Immature natural killer cell (primary cell): ENCODE results near the gene CDKN2AIPNL. TPM values are rescaled to one million over a fixed set of nuclear protein-coding genes. Genes with fewer than 3 reads are reported as not detected.
A peak's percentile ranks its signal among the peaks of the same experiment; 100 is the strongest.

ENCODE experiments used
- DNase-seq, 3 donors: peaks; one replicate each; pipeline ENCODE4 v3.0.0; 2022; ENCODE audit warnings: mixed read lengths in 1 of 3
- H3K27ac Mint-ChIP-seq, 6 donors: one replicate each; pipeline ENCODE4 v1.8.0; 2020; ENCODE audit warnings: mixed read lengths in 6 of 6, mild to moderate bottlenecking in 5 of 6, inconsistent platforms in 4 of 6, moderate library complexity in 3 of 6
- H3K27me3 Mint-ChIP-seq, 3 donors: one replicate each; pipeline ENCODE4 v1.8.0; 2020 to 2021; ENCODE audit warnings: low read depth in 3 of 3, mild to moderate bottlenecking in 3 of 3, mixed read lengths in 3 of 3, moderate library complexity in 3 of 3, inconsistent platforms in 1 of 3
- H3K36me3 Mint-ChIP-seq, 3 donors: one replicate each; pipeline ENCODE4 v1.8.0; 2020; ENCODE audit warnings: mixed read lengths in 3 of 3, inconsistent platforms in 2 of 3, mild to moderate bottlenecking in 2 of 3
- H3K4me1 Mint-ChIP-seq, 2 donors: one replicate each; pipeline ENCODE4 v1.8.0; 2020; ENCODE audit warnings: inconsistent platforms in 2 of 2, mild to moderate bottlenecking in 2 of 2, mixed read lengths in 2 of 2, moderate library complexity in 1 of 2
- H3K4me3 Mint-ChIP-seq, 5 donors: one replicate each; pipeline ENCODE4 v1.8.0; 2020; ENCODE audit warnings: mild to moderate bottlenecking in 5 of 5, mixed read lengths in 5 of 5, inconsistent platforms in 3 of 5, moderate library complexity in 3 of 5
- H3K9me3 Mint-ChIP-seq, 6 donors: one replicate each; pipeline ENCODE4 v1.8.0; 2020; ENCODE audit warnings: mild to moderate bottlenecking in 6 of 6, mixed read lengths in 6 of 6, inconsistent platforms in 4 of 6, moderate library complexity in 3 of 6
- polyA plus RNA-seq, 3 donors: library from polyadenylated mRNA; unstranded; fragments of 300-500 nt; fragmentation: Illumina TruSeq; gene quantifications; one replicate each; pipeline ENCODE4 v1.2.3, GENCODE V29; 2021

Gene CDKN2AIPNL
- polyA plus RNA-seq: 10 to 100 TPM; 23.3 to 37.6 (median 30.0) TPM

GRCh38 chr5:134411546-134412266 lies at the start of gene CDKN2AIPNL:
Gene CDKN2AIPNL, minus strand, starts transcription at chr5:134411881. Its CDS starts 27 bp downstream, at chr5:134411854.
- peak; percentile 88 to 91 (median 88) for DNase-seq
- Mint-ChIP-seq H3K27me3 (peaks cover 0 to 3% (median 2%) of the 10 kb centered on the region in 3 donors), H3K27ac (peak within 1 kb of the TSS; percentile 82 to 91 (median 88)), H3K4me3 (peak within 1 kb of the TSS; percentile 87 to 93 (median 90)), H3K9me3 (no peaks in the 10 kb centered on the region), H3K36me3 (no peaks in the 10 kb centered on the region), H3K4me1 (peaks cover 35 to 37% of the 10 kb centered on the region in 2 donors)

GRCh38 chr5:134460551-134460950 lies 48.9 kb upstream of the CDKN2AIPNL start:
- peaks cover 2 to 4% (median 3%) of the 10 kb centered on the region in 3 donors for H3K27me3 Mint-ChIP-seq
- H3K36me3 Mint-ChIP-seq: no peaks in the 10 kb centered on the region
- H3K9me3 Mint-ChIP-seq: no peaks in the 10 kb centered on the region
- H3K4me3 Mint-ChIP-seq: no peak overlapping the region
- DNase-seq: no peak
- H3K4me1 Mint-ChIP-seq: peaks cover 6 to 7% of the 10 kb centered on the region in 2 donors
- H3K27ac Mint-ChIP-seq: no peak overlapping the region

GRCh38 chr5:134459491-134459890 lies 47.8 kb upstream of the CDKN2AIPNL start:
- Mint-ChIP-seq H3K36me3 (no peaks in the 10 kb centered on the region), H3K4me1 (peaks cover 3 to 7% of the 10 kb centered on the region in 2 donors), H3K9me3 (no peaks in the 10 kb centered on the region), H3K4me3 (no peak overlapping the region), H3K27me3 (peaks cover 2 to 3% (median 2%) of the 10 kb centered on the region in 3 donors), H3K27ac (no peak overlapping the region)
- DNase-seq: no peak

- Mint-ChIP-seq H3K9me3 (no peaks in the 10 kb centered on the region), H3K4me1 (peaks cover 3 to 7% of the 10 kb centered on the region in 2 donors), H3K4me3 (no peak overlapping the region), H3K27ac (no peak overlapping the region), H3K27me3 (peaks cover 2 to 3% (median 2%) of the 10 kb centered on the region in 3 donors), H3K36me3 (no peaks in the 10 kb centered on the region)
- DNase-seq: no peak
Measured at GRCh38 chr5:134459010-134459403, 47.3 kb upstream of the CDKN2AIPNL start.

- no peak overlapping the region for H3K27ac Mint-ChIP-seq
- H3K4me3 Mint-ChIP-seq: no peak overlapping the region
- no peaks in the 10 kb centered on the region for H3K36me3 Mint-ChIP-seq
- peaks cover 1 to 2% (median 2%) of the 10 kb centered on the region in 3 donors for H3K27me3 Mint-ChIP-seq
- no peak for DNase-seq
- no peaks in the 10 kb centered on the region for H3K9me3 Mint-ChIP-seq
- peaks cover 3 to 7% of the 10 kb centered on the region in 2 donors for H3K4me1 Mint-ChIP-seq
Measured at GRCh38 chr5:134458234-134459009, 46.7 kb upstream of the CDKN2AIPNL start.

- no peak overlapping the region for H3K27ac Mint-ChIP-seq
- no peaks in the 10 kb centered on the region for H3K36me3 Mint-ChIP-seq
- no peaks in the 10 kb centered on the region for H3K9me3 Mint-ChIP-seq
- H3K4me3 Mint-ChIP-seq: no peak overlapping the region
- peaks cover 1 to 3% (median 2%) of the 10 kb centered on the region in 3 donors for H3K27me3 Mint-ChIP-seq
- H3K4me1 Mint-ChIP-seq: peaks cover 3 to 7% of the 10 kb centered on the region in 2 donors
- DNase-seq: peak in 1 of 3 donors; percentile 6
Measured at GRCh38 chr5:134457801-134458200, 46.1 kb upstream of the CDKN2AIPNL start.

- H3K27ac Mint-ChIP-seq: no peak overlapping the region
- H3K27me3 Mint-ChIP-seq: peaks cover 1 to 4% (median 2%) of the 10 kb centered on the region in 3 donors
- no peak for DNase-seq
- H3K4me3 Mint-ChIP-seq: no peak overlapping the region
- H3K36me3 Mint-ChIP-seq: no peaks in the 10 kb centered on the region
- no peaks in the 10 kb centered on the region for H3K9me3 Mint-ChIP-seq
- H3K4me1 Mint-ChIP-seq: peaks cover 3 to 7% of the 10 kb centered on the region in 2 donors
Measured at GRCh38 chr5:134456825-134457224, 45.1 kb upstream of the CDKN2AIPNL start.

GRCh38 chr5:134455466-134455865 lies 43.8 kb upstream of the CDKN2AIPNL start:
- Mint-ChIP-seq H3K27ac (no peak overlapping the region), H3K9me3 (no peaks in the 10 kb centered on the region), H3K27me3 (peaks cover 1 to 4% (median 3%) of the 10 kb centered on the region in 3 donors), H3K4me3 (no peak overlapping the region), H3K36me3 (no peaks in the 10 kb centered on the region), H3K4me1 (peaks cover 10 to 16% of the 10 kb centered on the region in 2 donors)
- no peak for DNase-seq

- no peak overlapping the region for H3K27ac Mint-ChIP-seq
- H3K27me3 Mint-ChIP-seq: peaks cover 1 to 5% (median 4%) of the 10 kb centered on the region in 3 donors
- H3K9me3 Mint-ChIP-seq: no peaks in the 10 kb centered on the region
Measured at GRCh38 chr5:134453016-134453415, 41.3 kb upstream of the CDKN2AIPNL start.

GRCh38 chr5:134451936-134452505 lies 40.3 kb upstream of the CDKN2AIPNL start:
- peaks cover 13 to 19% of the 10 kb centered on the region in 2 donors for H3K4me1 Mint-ChIP-seq
- no peak for DNase-seq
- no peak overlapping the region for H3K4me3 Mint-ChIP-seq
- H3K36me3 Mint-ChIP-seq: no peaks in the 10 kb centered on the region
- H3K9me3 Mint-ChIP-seq: no peaks in the 10 kb centered on the region
- peaks cover 1 to 5% (median 4%) of the 10 kb centered on the region in 3 donors for H3K27me3 Mint-ChIP-seq
- no peak overlapping the region for H3K27ac Mint-ChIP-seq

More at GRCh38 chr5:134453016-134453415, 41.3 kb upstream of the CDKN2AIPNL start:
- Mint-ChIP-seq H3K36me3 (no peaks in the 10 kb centered on the region), H3K4me1 (peaks cover 16 to 26% of the 10 kb centered on the region in 2 donors), H3K4me3 (no peak overlapping the region)
- DNase-seq: no peak

GRCh38 chr5:134451225-134451935 lies 39.7 kb upstream of the CDKN2AIPNL start:
- H3K27me3 Mint-ChIP-seq: peaks cover 1 to 5% (median 4%) of the 10 kb centered on the region in 3 donors
- no peak overlapping the region for H3K4me3 Mint-ChIP-seq
- no peak for DNase-seq
- no peaks in the 10 kb centered on the region for H3K9me3 Mint-ChIP-seq
- no peaks in the 10 kb centered on the region for H3K36me3 Mint-ChIP-seq
- H3K27ac Mint-ChIP-seq: no peak overlapping the region
- peaks cover 13 to 19% of the 10 kb centered on the region in 2 donors for H3K4me1 Mint-ChIP-seq

- DNase-seq: peak; percentile 6 to 17 (median 16)
- Mint-ChIP-seq H3K4me1 (peaks cover 13 to 19% of the 10 kb centered on the region in 2 donors), H3K27ac (no peak overlapping the region)
Measured at GRCh38 chr5:134450374-134450773, 38.7 kb upstream of the CDKN2AIPNL start.

GRCh38 chr5:134449167-134449566 lies 37.5 kb upstream of the CDKN2AIPNL start:
- no peak for DNase-seq
- Mint-ChIP-seq H3K4me3 (no peak overlapping the region), H3K9me3 (no peaks in the 10 kb centered on the region), H3K27ac (no peak overlapping the region), H3K27me3 (peaks cover under 1 to 8% (median 2%) of the 10 kb centered on the region in 3 donors), H3K36me3 (no peaks in the 10 kb centered on the region), H3K4me1 (peaks cover 13 to 19% of the 10 kb centered on the region in 2 donors)

More at GRCh38 chr5:134450374-134450773, 38.7 kb upstream of the CDKN2AIPNL start:
- Mint-ChIP-seq H3K4me3 (peak overlapping the region in 2 of 5 donors; percentile 14 to 22), H3K27me3 (peaks cover 1 to 8% (median 2%) of the 10 kb centered on the region in 3 donors), H3K9me3 (no peaks in the 10 kb centered on the region), H3K36me3 (no peaks in the 10 kb centered on the region)
